K562 (cell line): ENCODE results near the gene TNPO2. TPM values are rescaled to one million over a fixed set of nuclear protein-coding genes. Genes with fewer than 3 reads are reported as not detected.

ENCODE experiments used
- ATF7 ChIP-seq: fragments of 450-650 bp; IDR thresholded peaks from 2 replicates; pipeline ENCODE4 v1.7.1; 2014; ENCODE audit warnings: mild to moderate bottlenecking, moderate library complexity
- FIP1L1 ChIP-seq: fragments of 200-400 bp; formaldehyde crosslinking; IDR thresholded peaks from 2 replicates; pipeline ENCODE4 v1.6.1; 2018; ENCODE audit warnings: mild to moderate bottlenecking, low read depth, low read length; ENCODE audit not compliant: poor library complexity, severe bottlenecking
- GABPB1 ChIP-seq: sonication (generic); formaldehyde crosslinking; IDR thresholded peaks from 2 replicates; pipeline ENCODE4 v1.8.0; 2022; ENCODE audit warnings: mild to moderate bottlenecking, missing genetic modification reagents
- HLTF ChIP-seq: fragments of 450-650 bp; IDR thresholded peaks from 2 replicates; pipeline ENCODE4 v1.6.1; 2016
- KHSRP ChIP-seq: fragments of 450-650 bp; IDR thresholded peaks from 2 replicates; pipeline ENCODE4 v1.6.1; 2017
- MAFF ChIP-seq: IDR thresholded peaks from 2 replicates; pipeline ENCODE4 v1.6.1; 2012; ENCODE audit warnings: low read length, improper control_type of control experiment
- MBD2 ChIP-seq: sonication (generic); IDR thresholded peaks from 2 replicates; pipeline ENCODE4 v1.6.1; 2016; ENCODE audit warnings: low read depth, borderline replicate concordance
- NELFE ChIP-seq: IDR thresholded peaks from 2 replicates; pipeline ENCODE4 v1.6.1; 2011; ENCODE audit warnings: mild to moderate bottlenecking; ENCODE audit not compliant: insufficient read depth, insufficient read length
- OTX1 ChIP-seq: fragments of 450-650 bp; formaldehyde crosslinking; IDR thresholded peaks from 2 replicates; pipeline ENCODE4 v1.4.0; 2022; ENCODE audit warnings: mild to moderate bottlenecking
- RAD21 ChIP-seq, 2 experiments: fragments of 250-450 bp in 1 of 2; fragments of 450-650 bp in 1 of 2; sonication (Bioruptor Pico) in 1 of 2; formaldehyde crosslinking in 1 of 2; IDR thresholded peaks in 1 of 2; conservative IDR thresholded peaks in 1 of 2; 2 replicates each; pipeline versions ENCODE4 v1.4.0 to v1.8.0; 2020 to 2022; ENCODE audit warnings: mild to moderate bottlenecking in 2 of 2, moderate library complexity in 1 of 2
- RBM14 ChIP-seq: fragments of 200-400 bp; formaldehyde crosslinking; IDR thresholded peaks from 2 replicates; pipeline ENCODE4 v1.6.1; 2018; ENCODE audit warnings: low read depth, mild to moderate bottlenecking, low read length, moderate library complexity, borderline replicate concordance; ENCODE audit not compliant: insufficient read depth
- RERE ChIP-seq: sonication (generic); formaldehyde crosslinking; IDR thresholded peaks from 2 replicates; pipeline ENCODE4 v1.8.0; 2023; ENCODE audit warnings: missing genetic modification reagents, mild to moderate bottlenecking, borderline replicate concordance
- RFX7 ChIP-seq: fragments of 250-450 bp; sonication (Bioruptor Pico); IDR thresholded peaks from 2 replicates; pipeline ENCODE4 v1.5.1; 2021; ENCODE audit warnings: mild to moderate bottlenecking
- SIN3A ChIP-seq, 2 experiments: fragments of 150-350 bp in 1 of 2; IDR thresholded peaks; 2 replicates each; pipeline ENCODE4 v1.6.1; 2011 to 2016; ENCODE audit warnings: borderline replicate concordance in 2 of 2, low read depth in 2 of 2, low read length in 2 of 2, mild to moderate bottlenecking in 2 of 2, moderate library complexity in 2 of 2; ENCODE audit not compliant: control insufficient read depth in 1 of 2
- SMARCE1 ChIP-seq: fragments of 450-650 bp; IDR thresholded peaks from 2 replicates; pipeline ENCODE4 v1.7.1; 2016; ENCODE audit warnings: mild to moderate bottlenecking
- STAG1 ChIP-seq: sonication (generic); formaldehyde crosslinking; IDR thresholded peaks from 2 replicates; pipeline ENCODE4 v1.5.0; 2020; ENCODE audit warnings: missing genetic modification reagents, borderline replicate concordance
- TRIM24 ChIP-seq, 2 experiments: fragments of 450-650 bp; IDR thresholded peaks; 2 replicates each; pipeline ENCODE4 v1.6.1; 2016
- TRIM28 ChIP-seq: fragments of 450-650 bp; IDR thresholded peaks from 2 replicates; pipeline ENCODE4 v1.6.1; 2017
- WHSC1 ChIP-seq: IDR thresholded peaks from one replicate; pipeline ENCODE4 v1.6.1; 2012; ENCODE audit warnings: low read length, control low read depth, inconsistent platforms
- XRCC5 ChIP-seq: fragments of 200-400 bp; formaldehyde crosslinking; IDR thresholded peaks from 2 replicates; pipeline ENCODE4 v1.6.1; 2017; ENCODE audit warnings: low read depth, mild to moderate bottlenecking, low read length
- ZNF146 ChIP-seq: IDR thresholded peaks from one replicate; pipeline ENCODE4 v1.6.1; 2018; ENCODE audit warnings: missing compliant biosample characterization; ENCODE audit not compliant: unreplicated experiment
- polyA plus RNA-seq, 8 experiments: library from polyadenylated mRNA; depleted of rRNA in 4 of 8; stranded (reverse) in 5 of 8; unstranded in 3 of 8; fragments of >200 nt; fragmentation: Nextera tagmentation in 2 of 8; fragmentation: Illumina TruSeq in 1 of 8; extraction: Ambion mirVana in 2 of 8; extraction: Trizol in 1 of 8; gene quantifications; 2 replicates each; pipeline versions ENCODE4 v1.2.1 to v1.2.3, GENCODE V29; 2011 to 2014; ENCODE audit warnings: inconsistent platforms in 1 of 8, missing spikeins in 1 of 8
- total RNA-seq, 7 experiments: library from RNA; depleted of rRNA in 6 of 7; stranded (reverse); fragments of >200 nt in 6 of 7; fragmentation: Illumina TruSeq in 2 of 7; extraction: Trizol in 2 of 7; gene quantifications; 2 replicates each; pipeline versions ENCODE4 v1.2.1 to v1.2.3, GENCODE V29; 2011 to 2021; ENCODE audit warnings: low replicate concordance in 1 of 7
- TF ChIP-seq, protein P1 (sequence below): sonication (generic); formaldehyde crosslinking; IDR thresholded peaks from 2 replicates; pipeline ENCODE4 v1.8.0; 2022; ENCODE audit warnings: mild to moderate bottlenecking, missing genetic modification reagents

TNPO2 gene
- total and polyA plus RNA-seq, 9 of the 15 experiments (the other 6 are each of a cell fraction or from before 2014, with no cell fraction given) = 6.0 to 126 (median 53.8) TPM

DNA sequence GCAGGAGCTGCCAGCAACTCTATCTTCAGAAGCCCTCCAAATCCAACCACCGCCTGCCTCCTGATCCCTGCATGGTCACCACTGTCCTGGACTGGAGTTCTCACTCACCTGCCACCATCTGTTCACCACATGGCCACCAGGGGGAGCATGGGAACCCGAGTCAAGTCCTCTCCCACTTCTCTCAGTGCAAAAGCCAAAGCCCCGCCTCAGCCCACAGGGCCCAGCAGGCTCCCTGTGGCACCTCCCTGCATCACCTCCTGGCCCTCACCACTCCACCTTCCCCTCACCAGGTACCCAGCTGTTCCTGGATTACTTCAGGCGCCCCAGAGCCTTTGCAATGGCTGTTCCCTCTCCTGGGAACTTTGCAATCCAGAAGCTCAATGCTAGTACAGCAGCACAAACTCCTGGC lies 47.3 kb downstream of the TNPO2 start (continued):
- no peak for TF ChIP-seq RERE (CRISPR knock-in tag)
- peak; percentile 13 to 68; a peak in 2 of 4 replicates for TF ChIP-seq RAD21 (CRISPR knock-in tag; conservative IDR thresholded peaks at IDR 0.05 in 1 of 2, IDR thresholded peaks at IDR 0.05 in 1 of 2)
- no peak for TF ChIP-seq MAFF
- no peak for TF ChIP-seq ATF7
- TF ChIP-seq SIN3A (IDR thresholded peaks at IDR 0.05; ENCODE audit: borderline replicate concordance in 2 of 2, control insufficient read depth in 1 of 2, low read depth in 2 of 2, low read length in 2 of 2) = no peak
- no peak for TF ChIP-seq ZNF146
- no peak for TF ChIP-seq HLTF
- peak; percentile 75 for TF ChIP-seq XRCC5
- TF ChIP-seq, protein P1, sequence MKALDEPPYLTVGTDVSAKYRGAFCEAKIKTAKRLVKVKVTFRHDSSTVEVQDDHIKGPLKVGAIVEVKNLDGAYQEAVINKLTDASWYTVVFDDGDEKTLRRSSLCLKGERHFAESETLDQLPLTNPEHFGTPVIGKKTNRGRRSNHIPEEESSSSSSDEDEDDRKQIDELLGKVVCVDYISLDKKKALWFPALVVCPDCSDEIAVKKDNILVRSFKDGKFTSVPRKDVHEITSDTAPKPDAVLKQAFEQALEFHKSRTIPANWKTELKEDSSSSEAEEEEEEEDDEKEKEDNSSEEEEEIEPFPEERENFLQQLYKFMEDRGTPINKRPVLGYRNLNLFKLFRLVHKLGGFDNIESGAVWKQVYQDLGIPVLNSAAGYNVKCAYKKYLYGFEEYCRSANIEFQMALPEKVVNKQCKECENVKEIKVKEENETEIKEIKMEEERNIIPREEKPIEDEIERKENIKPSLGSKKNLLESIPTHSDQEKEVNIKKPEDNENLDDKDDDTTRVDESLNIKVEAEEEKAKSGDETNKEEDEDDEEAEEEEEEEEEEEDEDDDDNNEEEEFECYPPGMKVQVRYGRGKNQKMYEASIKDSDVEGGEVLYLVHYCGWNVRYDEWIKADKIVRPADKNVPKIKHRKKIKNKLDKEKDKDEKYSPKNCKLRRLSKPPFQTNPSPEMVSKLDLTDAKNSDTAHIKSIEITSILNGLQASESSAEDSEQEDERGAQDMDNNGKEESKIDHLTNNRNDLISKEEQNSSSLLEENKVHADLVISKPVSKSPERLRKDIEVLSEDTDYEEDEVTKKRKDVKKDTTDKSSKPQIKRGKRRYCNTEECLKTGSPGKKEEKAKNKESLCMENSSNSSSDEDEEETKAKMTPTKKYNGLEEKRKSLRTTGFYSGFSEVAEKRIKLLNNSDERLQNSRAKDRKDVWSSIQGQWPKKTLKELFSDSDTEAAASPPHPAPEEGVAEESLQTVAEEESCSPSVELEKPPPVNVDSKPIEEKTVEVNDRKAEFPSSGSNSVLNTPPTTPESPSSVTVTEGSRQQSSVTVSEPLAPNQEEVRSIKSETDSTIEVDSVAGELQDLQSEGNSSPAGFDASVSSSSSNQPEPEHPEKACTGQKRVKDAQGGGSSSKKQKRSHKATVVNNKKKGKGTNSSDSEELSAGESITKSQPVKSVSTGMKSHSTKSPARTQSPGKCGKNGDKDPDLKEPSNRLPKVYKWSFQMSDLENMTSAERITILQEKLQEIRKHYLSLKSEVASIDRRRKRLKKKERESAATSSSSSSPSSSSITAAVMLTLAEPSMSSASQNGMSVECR (CRISPR knock-in tag) = peak; percentile 61; the same call in 1 of the 2 replicates
- peak; percentile 17; the same call in 1 of the 2 replicates for TF ChIP-seq STAG1 (CRISPR knock-in tag)
- peak; percentile 17; the same call in 1 of the 2 replicates for TF ChIP-seq GABPB1 (CRISPR knock-in tag)
- TF ChIP-seq TRIM24 (IDR thresholded peaks at IDR 0.05) = no peak
- TF ChIP-seq MBD2 = no peak
- no peak for TF ChIP-seq FIP1L1
- TF ChIP-seq SMARCE1 = no peak
- no peak for TF ChIP-seq OTX1
- no peak for TF ChIP-seq RFX7 (CRISPR knock-in tag)
- no peak for TF ChIP-seq TRIM28
- no peak for TF ChIP-seq RBM14
- no peak for TF ChIP-seq NELFE
- TF ChIP-seq WHSC1 = no peak
- no peak for TF ChIP-seq KHSRP
